ENCODE data around the gene ADCY7.
A peak's percentile ranks its signal among the peaks of the same experiment; 100 is the strongest.

Gene ADCY7

GRCh38 chr16:50272687-50273381 lies 6.5 kb downstream of the ADCY7 start:
- TF ChIP-seq CTCF (IDR thresholded peaks at IDR 0.05; ENCODE audit: borderline replicate concordance, insufficient read depth, low read depth, low read length): no peak
- H3K4me3 ChIP-seq (ENCODE audit: low read depth, low read length): no peak overlapping the region

GRCh38 chr16:50273382-50273690 lies 7.0 kb downstream of the ADCY7 start:
- no peak overlapping the region for H3K4me3 ChIP-seq (ENCODE audit: low read depth, low read length)
- TF ChIP-seq CTCF (IDR thresholded peaks at IDR 0.05; ENCODE audit: borderline replicate concordance, insufficient read depth, low read depth, low read length): no peak

GRCh38 chr16:50273888-50274325 lies 7.6 kb downstream of the ADCY7 start:
- H3K4me3 ChIP-seq (ENCODE audit: low read depth, low read length): peak overlapping the region; percentile 83
- TF ChIP-seq CTCF (IDR thresholded peaks at IDR 0.05; ENCODE audit: borderline replicate concordance, insufficient read depth, low read depth, low read length): no peak

- peak overlapping the region; percentile 83 for H3K4me3 ChIP-seq (ENCODE audit: low read depth, low read length)
- TF ChIP-seq CTCF (IDR thresholded peaks at IDR 0.05; ENCODE audit: borderline replicate concordance, insufficient read depth, low read depth, low read length): no peak
Measured at GRCh38 chr16:50274326-50275097, 8.2 kb downstream of the ADCY7 start.

GRCh38 chr16:50275098-50275415 lies 8.7 kb downstream of the ADCY7 start:
- H3K4me3 ChIP-seq (ENCODE audit: low read depth, low read length): peak overlapping the region; percentile 83
- TF ChIP-seq CTCF (IDR thresholded peaks at IDR 0.05; ENCODE audit: borderline replicate concordance, insufficient read depth, low read depth, low read length): 0 out of 2 replicates have a peak, but pooled peaks have one; percentile 16

- no peak for TF ChIP-seq CTCF (IDR thresholded peaks at IDR 0.05; ENCODE audit: borderline replicate concordance, insufficient read depth, low read depth, low read length)
- H3K4me3 ChIP-seq (ENCODE audit: low read depth, low read length): peak overlapping the region; percentile 83
Measured at GRCh38 chr16:50275428-50276325, 9.3 kb downstream of the ADCY7 start.

Data from GM12875 (cell line).